Muscle layer of duodenum (tissue), 2 donors: Measurements from ENCODE around the gene LMAN1L.

Source experiments
- H3K27ac ChIP-seq: one replicate; pipeline ENCODE4 v1.7.0; 2013; ENCODE audit warnings: mild to moderate bottlenecking, low read length
- H3K27me3 ChIP-seq: one replicate; pipeline ENCODE4 v1.7.0; 2013; ENCODE audit warnings: low read depth, mild to moderate bottlenecking, control low read depth, low read length
- H3K36me3 ChIP-seq, 2 donors: one replicate each; pipeline ENCODE4 v1.7.0; 2013; ENCODE audit warnings: low read length in 2 of 2, control low read depth in 1 of 2, mild to moderate bottlenecking in 1 of 2; ENCODE audit not compliant: insufficient read depth in 2 of 2, control insufficient read depth in 1 of 2
- H3K4me1 ChIP-seq, 2 donors: one replicate each; pipeline ENCODE4 v1.7.0; 2013; ENCODE audit warnings: low read length in 2 of 2, mild to moderate bottlenecking in 2 of 2, control low read depth in 1 of 2, moderate library complexity in 1 of 2; ENCODE audit not compliant: insufficient read depth in 2 of 2, control insufficient read depth in 1 of 2
- H3K4me3 ChIP-seq, 2 donors: one replicate each; pipeline ENCODE4 v1.7.0; 2013; ENCODE audit warnings: low read length in 2 of 2, low read depth in 1 of 2, mild to moderate bottlenecking in 1 of 2
- H3K9me3 ChIP-seq, 2 donors: one replicate each; pipeline ENCODE4 v1.7.0; 2013; ENCODE audit warnings: low read length in 2 of 2, control low read depth in 1 of 2, mild to moderate bottlenecking in 1 of 2; ENCODE audit not compliant: control insufficient read depth in 1 of 2
- donor health status: healthy.

LMAN1L gene

DNA sequence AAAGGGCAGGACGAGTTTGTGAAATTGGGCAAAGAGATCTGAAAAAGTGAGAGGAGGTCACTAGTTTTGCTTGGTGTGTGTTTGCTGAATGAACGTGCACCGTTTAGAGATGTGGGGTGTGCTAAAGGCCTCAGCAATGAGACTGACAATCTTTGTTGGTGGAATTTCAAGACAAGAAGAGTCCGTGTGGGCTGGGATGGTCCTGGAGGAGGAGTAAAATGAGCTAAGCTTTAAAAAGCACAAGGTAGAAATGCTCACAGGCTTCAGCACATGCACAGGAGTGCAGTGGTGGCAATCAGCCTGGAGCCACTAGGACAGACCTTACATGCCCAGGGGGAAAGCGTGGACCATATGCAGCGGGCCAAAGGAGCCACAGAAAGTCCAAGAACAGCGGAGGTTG lies 12.3 kb downstream of the LMAN1L start:
- Histone ChIP-seq H3K36me3 (no peaks in the 10 kb centered on the region), H3K4me1 (peaks cover 0 to 8% of the 10 kb centered on the region in 2 donors), H3K27me3 (peaks cover 18% of the 10 kb centered on the region), H3K27ac (no peak overlapping the region), H3K9me3 (no peaks in the 10 kb centered on the region), H3K4me3 (no peak overlapping the region)

DNA sequence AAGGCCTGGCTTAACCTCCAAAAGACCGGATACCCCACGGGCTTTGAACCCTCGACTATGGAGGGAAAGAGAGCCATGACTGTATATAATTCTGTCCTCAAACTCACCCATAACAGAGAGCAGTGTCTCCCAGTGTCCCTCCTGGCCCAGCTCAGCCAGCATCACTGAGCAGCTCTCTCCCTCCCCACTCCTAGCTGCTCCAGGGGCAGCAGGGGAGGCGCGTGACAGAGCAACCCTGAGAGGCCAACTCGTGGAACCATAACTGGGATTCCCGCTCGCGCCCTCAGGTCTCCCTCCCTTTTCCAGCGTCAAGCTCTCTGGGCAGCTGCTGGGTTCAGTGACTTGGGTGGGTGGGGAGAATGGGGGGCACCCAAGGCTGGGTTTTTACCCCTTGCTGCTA lies 13.2 kb downstream of the LMAN1L start:
- no peak overlapping the region for H3K27ac ChIP-seq
- H3K9me3 ChIP-seq = no peaks in the 10 kb centered on the region
- peaks cover 0 to 8% of the 10 kb centered on the region in 2 donors for H3K4me1 ChIP-seq
- no peaks in the 10 kb centered on the region for H3K36me3 ChIP-seq
- H3K27me3 ChIP-seq = peaks cover 18% of the 10 kb centered on the region
- H3K4me3 ChIP-seq = no peak overlapping the region

- Histone ChIP-seq H3K27me3 (peaks cover 18% of the 10 kb centered on the region), H3K4me3 (no peak within 1 kb of the TSS), H3K36me3 (no peaks in the 10 kb centered on the region), H3K4me1 (peaks cover 0 to 8% of the 10 kb centered on the region in 2 donors), H3K27ac (no peak within 1 kb of the TSS), H3K9me3 (no peaks in the 10 kb centered on the region)
These were observed 13.8 kb downstream of the LMAN1L start, which contains the start of gene CPLX3 for GRCh38 chr15:74826364-74826819. CPLX3 (plus strand) TSS chr15:74826627; CDS start chr15:74826704, 77 bp downstream.

DNA sequence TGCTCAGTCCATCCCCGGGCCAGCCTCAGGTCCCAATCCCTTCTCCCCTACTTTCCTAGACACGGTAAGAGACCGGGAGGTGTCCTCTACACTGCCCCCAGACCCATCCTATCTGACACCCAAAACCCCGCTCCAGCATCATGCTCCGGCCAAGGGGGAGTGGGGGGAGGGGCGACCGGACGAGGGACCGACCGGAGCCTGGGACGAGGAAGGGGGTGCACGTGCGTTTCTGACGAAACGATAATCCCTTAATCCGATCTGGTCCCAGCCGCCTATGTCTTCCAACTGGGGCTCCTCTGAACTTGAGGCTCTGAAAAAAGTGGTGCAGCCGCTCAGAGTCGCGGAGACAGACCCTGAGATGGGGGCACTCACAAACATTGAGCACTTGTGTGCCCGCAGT lies 14.3 kb downstream of the LMAN1L start:
- H3K36me3 ChIP-seq = no peaks in the 10 kb centered on the region
- H3K9me3 ChIP-seq = no peaks in the 10 kb centered on the region
- H3K27ac ChIP-seq = no peak overlapping the region
- H3K4me1 ChIP-seq = peaks cover 0 to 8% of the 10 kb centered on the region in 2 donors
- H3K4me3 ChIP-seq = no peak overlapping the region
- peaks cover 18% of the 10 kb centered on the region for H3K27me3 ChIP-seq

DNA sequence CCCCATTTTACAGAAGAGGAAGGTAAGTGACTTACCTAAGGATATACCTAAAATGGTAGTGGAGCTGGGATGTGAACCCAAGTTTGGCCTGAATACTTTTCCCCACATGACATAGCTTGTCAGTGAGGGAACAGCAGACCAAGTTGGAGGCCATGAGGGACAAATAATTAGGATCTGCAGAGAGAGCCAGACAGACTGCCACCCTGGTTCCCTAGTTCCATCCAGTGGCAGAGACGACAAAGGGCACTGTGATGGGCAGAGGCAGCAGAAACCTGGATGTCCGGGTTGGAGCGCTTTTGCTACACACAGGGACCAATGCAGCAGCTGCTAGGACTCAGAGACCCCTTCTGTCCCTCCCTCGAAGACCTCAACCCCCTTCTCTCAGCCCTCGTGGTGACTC lies 15.0 kb downstream of the LMAN1L start:
- no peaks in the 10 kb centered on the region for H3K9me3 ChIP-seq
- H3K4me1 ChIP-seq = peaks cover 0 to 8% of the 10 kb centered on the region in 2 donors
- no peaks in the 10 kb centered on the region for H3K36me3 ChIP-seq
- H3K4me3 ChIP-seq = no peak overlapping the region
- H3K27me3 ChIP-seq = peaks cover 18% of the 10 kb centered on the region
- H3K27ac ChIP-seq = no peak overlapping the region

GRCh38 chr15:74828835-74829234 lies 16.2 kb downstream of the LMAN1L start:
- H3K36me3 ChIP-seq = no peaks in the 10 kb centered on the region
- H3K4me1 ChIP-seq = peaks cover 0 to 8% of the 10 kb centered on the region in 2 donors
- H3K4me3 ChIP-seq = no peak overlapping the region
- H3K9me3 ChIP-seq = no peaks in the 10 kb centered on the region
- peaks cover 18% of the 10 kb centered on the region for H3K27me3 ChIP-seq
- no peak overlapping the region for H3K27ac ChIP-seq

DNA sequence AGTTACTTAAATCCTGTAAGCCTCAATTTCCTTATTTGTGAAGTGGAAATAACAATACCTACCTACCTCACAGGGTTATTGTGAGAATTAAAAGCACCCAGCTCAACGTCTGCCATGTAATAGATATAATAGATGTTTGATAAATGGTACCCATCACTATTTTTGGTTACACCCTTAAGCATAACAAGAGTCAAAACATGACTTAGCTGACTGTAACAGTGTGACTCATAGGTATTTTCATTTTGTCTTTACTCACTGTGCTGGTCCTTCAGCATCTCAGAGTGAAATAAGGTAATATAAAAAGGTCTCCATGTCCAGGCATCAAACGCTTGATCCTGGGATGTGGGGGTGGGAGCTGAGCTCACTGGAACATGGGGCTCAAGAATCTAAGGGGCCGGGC lies 16.9 kb downstream of the LMAN1L start:
- Histone ChIP-seq H3K4me3 (no peak overlapping the region), H3K27me3 (peaks cover 18% of the 10 kb centered on the region), H3K36me3 (no peaks in the 10 kb centered on the region), H3K9me3 (no peaks in the 10 kb centered on the region), H3K4me1 (peaks cover 0 to 8% of the 10 kb centered on the region in 2 donors), H3K27ac (no peak overlapping the region)

DNA sequence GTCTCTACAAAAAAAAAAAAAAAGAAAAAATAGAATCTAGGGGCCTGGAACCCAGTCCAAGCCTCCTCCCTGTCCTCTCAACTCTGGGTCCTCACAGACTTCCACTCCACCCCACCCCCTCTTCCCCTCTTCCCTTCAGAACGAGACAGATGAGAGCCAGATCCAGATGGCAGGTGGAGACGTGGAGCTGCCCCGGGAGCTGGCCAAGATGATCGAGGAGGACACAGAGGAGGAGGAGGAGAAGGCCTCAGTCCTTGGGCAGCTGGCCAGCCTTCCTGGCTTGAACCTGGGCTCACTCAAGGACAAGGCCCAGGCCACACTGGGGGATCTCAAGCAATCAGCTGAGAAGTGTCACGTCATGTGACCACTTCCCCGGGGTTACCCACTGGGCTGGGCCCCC lies 17.4 kb downstream of the LMAN1L start:
- Histone ChIP-seq H3K4me1 (peaks cover 0 to 8% of the 10 kb centered on the region in 2 donors), H3K4me3 (no peak overlapping the region), H3K27ac (no peak overlapping the region), H3K27me3 (peaks cover 18% of the 10 kb centered on the region), H3K36me3 (no peaks in the 10 kb centered on the region), H3K9me3 (no peaks in the 10 kb centered on the region)

- H3K27ac ChIP-seq = no peak overlapping the region
- peaks cover 0 to 8% of the 10 kb centered on the region in 2 donors for H3K4me1 ChIP-seq
- peaks cover 18% of the 10 kb centered on the region for H3K27me3 ChIP-seq
- no peaks in the 10 kb centered on the region for H3K9me3 ChIP-seq
- H3K4me3 ChIP-seq = no peak overlapping the region
- H3K36me3 ChIP-seq = no peaks in the 10 kb centered on the region
These were observed 18.2 kb downstream of the LMAN1L start for GRCh38 chr15:74830868-74831267.

DNA sequence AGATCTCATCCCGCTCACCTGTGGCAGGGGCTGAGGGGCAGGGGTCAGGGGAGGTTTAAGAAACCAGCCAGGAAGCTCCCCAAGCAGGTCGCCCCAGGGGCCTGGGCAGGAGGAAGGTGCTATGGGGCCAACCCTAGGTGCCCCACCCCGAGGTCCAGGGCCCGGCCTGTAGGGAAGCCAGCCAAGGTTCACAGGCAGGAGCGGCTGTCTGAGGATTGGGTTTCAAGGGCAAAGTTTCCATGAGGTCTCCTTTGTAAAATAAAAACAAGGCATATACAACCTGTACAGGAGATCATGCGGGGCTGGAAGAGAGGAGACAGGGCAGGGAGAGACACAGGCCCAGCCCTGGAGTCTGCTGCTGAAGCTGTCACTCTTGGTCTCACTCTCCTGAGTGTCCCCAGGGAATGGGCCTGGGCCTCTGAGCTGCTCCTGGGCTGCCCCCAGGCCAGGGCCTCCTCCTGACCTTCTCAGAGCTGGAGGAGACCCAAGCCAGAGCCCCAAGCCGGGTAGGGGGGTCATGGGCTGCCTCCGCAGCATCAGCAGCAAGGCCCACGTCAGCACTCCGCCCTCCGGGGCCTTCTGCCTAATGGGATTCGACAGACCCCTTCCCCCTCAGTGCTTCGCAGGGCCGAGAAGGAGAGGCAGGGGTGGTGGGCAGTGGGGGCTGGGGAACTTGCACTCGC lies 19.3 kb downstream of the LMAN1L start:
- H3K27me3 ChIP-seq = peaks cover 15% of the 10 kb centered on the region
- peaks cover 0 to under 1% of the 10 kb centered on the region in 2 donors for H3K4me1 ChIP-seq
- no peak overlapping the region for H3K27ac ChIP-seq
- no peaks in the 10 kb centered on the region for H3K9me3 ChIP-seq
- peaks cover 0 to 9% of the 10 kb centered on the region in 2 donors for H3K36me3 ChIP-seq
- H3K4me3 ChIP-seq = no peak overlapping the region

- Histone ChIP-seq H3K36me3 (peaks cover 0 to 10% of the 10 kb centered on the region in 2 donors), H3K4me1 (no peaks in the 10 kb centered on the region), H3K9me3 (no peaks in the 10 kb centered on the region), H3K4me3 (no peak overlapping the region), H3K27me3 (peaks cover 7% of the 10 kb centered on the region), H3K27ac (no peak overlapping the region)
These were observed 20.2 kb downstream of the LMAN1L start for GRCh38 chr15:74832826-74833225.
